ENCODE results near the gene HOXC10.

The HOXC10 gene

DNA sequence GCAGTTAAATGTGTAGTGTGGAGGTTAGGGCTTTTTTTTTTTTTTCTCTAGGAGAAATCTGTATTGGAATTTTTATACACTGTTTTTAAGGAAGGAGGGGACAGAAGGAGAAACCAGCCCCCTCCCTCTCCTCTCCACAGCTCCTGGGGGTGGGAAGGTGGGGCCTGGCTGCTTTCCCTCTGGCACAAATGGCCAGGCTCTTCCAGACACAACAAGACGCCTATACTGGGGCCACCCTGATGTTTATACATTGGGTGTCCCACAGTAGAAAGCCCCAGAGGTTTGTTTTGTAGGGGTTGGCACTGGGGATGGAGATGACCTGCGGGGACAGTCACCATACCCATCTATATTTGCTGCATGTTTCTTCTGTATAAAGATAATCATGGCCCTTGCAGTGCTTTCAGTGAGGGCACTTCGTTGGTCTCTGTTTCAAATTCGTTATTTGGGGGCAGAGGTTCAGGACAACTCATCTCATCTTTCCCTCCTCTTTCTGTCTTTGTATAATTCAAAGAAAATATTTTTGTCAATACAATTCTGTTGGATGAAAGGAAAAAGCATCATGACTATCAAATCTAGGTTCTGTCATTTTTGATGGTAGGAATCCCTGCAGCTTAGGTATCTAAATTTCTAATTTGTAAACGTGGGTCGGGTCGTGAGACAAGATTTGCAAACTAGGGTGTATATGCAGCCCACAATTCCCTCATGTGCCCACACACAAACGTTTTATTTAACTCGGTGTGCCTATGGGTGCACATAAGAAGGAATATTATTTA lies 7.9 kb upstream of the HOXC10 start:
- no peak for DNase-seq (ENCODE audit: low spot score)
- FAIRE-seq: no peak

DNA sequence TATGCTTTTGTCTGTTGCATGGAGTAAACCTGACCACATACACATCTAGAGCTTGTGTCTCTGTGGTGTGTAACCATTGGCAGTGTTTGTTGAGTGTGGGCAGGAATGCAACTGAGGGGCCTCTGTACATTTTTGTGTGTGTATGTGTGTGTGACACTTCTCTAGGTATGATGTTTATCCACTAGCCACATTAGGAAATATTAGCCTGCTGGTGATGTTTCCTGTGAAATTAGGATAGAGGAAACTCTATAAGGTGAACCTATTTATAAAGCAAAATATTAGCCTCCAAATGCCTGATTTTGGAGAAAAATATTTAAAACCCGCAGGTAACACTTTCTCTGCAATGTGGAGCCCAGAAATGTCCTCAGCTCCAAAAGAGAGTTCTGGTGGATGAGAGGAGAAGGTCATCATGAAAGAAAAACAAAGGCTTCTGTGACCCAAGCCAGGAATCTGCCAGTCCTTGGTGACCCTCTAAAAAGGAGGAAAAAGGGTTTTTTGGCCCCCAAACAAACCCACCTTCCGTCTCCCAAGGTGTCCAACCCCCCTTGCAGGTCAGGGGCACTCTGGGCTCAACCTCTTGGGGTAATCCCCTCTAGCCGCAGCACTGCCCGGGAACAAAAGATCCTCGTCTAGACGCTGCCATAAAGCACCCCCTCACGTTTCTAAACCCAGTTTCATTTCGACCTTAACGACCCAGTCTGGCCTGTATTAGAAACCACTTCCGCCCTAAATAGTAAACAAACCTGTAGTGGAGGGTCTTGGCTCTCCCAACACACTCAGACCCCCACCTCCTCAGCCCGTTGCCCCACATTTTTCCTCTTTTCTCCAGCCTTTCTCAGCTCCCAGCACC lies 7.1 kb upstream of the HOXC10 start:
- FAIRE-seq: no peak
- no peak for DNase-seq (ENCODE audit: low spot score)

DNA sequence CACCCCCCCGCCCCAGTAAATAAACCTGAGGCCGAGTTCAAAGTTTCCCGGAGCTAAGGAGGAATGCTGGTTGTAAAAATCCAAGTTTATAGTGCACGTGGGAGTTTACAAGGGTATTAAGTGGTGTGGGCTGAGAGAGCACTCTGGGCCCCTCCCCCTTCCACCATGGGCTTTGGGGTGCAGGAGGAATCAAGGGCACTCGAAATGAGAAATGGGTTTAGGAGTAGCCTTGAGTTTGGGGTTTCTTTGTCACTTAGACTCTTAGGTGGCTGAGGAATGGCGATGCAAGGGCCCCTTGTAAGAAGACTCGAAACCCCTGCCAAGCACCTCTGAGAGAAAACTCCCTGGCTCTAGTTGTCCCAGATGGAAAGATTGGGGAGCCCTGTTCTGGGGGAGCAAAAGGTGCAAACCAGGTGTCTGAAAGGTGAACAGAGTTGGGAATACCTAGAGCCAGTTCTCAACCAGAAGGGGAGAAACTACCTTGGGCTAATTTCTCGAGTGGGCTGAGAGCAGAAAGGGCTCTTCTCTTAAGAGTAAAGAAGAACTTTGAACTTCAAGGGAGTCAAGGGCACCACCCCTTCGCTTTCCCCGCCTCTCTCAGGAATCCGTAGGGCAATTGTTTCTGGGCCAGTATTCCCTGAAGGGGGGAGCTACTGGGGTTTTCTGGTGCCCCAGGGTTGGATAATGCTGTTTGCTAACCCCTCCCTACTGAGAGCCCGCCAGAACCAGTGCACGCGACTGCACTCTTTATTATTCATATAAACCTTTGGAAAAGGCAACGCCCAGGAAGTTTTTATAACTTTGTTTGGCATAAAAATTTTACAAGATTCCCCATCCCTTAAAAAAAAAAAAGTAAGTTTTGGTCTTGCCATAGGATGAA lies 6.2 kb upstream of the HOXC10 start:
- FAIRE-seq (no peak), DNase-seq (ENCODE audit: low spot score) (no peak)

DNA sequence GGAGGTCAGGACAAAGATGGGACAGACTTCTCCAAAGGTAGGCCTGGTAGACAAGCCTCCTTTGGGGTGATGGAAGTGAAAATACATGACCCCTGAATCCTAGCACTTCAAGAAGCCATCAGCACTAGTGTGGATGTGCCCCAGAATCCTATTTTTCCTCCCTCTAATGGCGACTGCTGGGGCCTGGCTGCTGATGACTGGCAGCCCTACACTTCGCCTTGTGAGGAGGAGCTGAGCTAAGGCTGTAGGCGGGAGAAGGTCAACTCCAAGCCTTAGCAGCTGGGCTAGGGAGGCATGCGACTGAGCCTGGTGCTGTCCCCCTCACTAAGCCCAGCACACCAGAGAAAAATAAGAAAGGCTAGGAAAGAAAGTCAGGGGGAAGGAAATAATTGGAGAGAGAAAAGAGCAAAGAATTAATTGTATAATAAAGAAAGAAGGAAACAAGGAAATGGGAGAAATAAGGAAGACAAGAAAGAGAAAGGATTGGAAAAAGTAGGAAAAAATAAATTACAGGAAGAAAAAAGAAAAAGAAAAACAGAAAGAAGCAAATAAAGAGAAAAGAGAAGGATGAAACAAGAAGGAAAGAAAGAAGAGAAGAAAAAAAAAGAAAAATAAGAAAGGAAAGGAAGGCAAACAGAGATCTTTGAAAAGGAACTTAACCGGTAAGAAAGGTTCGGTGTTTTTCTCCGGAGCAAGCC lies 4.7 kb upstream of the HOXC10 start:
- FAIRE-seq (no peak), DNase-seq (ENCODE audit: low spot score) (no peak)

DNA sequence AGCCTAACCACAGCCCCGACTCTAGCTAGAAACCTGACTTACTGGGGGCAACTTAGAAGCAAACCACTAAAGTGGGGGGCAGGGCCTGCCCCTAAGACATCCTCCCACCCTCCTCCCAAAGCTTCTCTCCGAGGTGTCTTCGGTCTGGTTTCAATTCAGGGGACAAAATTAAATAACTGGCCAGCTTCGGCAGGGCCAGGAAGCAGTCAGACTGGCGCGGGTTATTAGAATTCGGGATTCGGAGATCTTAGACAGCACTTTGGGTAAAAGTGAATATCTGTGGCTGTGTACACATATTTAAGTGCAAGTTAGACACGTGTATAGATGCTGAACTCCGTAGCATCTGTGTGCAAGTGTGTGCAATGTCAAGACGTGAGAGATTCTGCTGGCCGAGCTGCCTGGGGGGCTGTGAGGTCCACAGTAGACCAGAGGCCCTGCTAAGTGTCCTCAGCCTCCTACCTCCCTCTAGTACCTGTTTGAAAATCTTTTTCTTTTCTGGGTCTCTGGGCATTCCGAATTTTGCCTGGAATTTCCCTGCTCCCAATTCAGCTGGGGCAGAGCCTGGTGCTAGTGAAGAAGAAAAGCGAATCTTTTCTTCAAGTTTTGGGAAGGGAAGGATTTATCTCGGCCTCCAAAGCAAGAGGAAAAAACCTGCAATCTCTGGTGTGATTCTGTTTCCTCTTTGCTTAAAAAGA lies 4.0 kb upstream of the HOXC10 start:
- DNase-seq (ENCODE audit: low spot score): no peak
- FAIRE-seq: no peak

DNA sequence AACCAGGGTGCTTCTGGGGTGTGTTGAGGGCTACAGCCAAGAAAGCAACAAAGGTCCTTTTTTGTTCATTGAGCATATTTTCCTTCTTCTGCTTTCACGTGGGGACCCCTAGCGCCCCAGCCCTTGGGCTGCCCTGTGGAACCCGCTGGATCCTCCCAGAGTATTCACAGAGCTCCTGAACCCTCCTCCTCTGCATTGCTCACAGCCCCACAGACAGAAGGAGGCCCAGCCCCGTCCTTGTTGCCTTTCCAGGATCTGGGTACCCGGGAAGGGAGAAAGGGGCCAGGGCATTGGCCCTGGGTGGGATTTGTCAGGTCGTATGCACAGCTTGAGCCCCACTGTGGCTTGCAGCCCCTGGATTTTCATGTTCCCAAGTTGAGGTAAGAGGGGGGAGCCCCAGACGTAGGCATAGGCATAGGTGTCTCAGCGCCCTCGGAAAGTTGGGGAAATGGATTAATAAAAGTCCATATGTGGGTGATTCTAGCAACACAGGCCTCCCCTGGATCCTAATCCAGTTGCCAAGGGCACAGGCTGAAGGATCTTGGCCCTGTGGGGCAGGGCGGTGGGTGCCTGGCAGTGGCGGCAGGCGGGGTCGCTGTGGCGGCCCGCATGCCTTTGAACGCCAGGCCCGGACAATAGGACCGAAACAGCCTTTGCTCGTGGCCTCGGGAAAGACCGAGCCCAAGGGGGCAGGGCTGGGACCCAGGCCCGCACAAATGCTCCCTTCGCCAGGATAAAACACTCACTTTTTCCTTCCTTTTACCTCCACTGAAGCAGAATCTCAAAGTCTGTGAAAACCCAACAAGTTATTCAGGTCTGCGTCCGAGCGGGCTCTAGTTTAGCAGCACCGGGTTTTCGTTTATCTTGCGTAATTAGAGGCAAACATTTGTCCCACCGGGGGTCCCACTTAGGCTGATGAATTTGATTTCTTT lies 3.0 kb upstream of the HOXC10 start:
- DNase-seq (ENCODE audit: low spot score) (no peak), FAIRE-seq (no peak)

DNA sequence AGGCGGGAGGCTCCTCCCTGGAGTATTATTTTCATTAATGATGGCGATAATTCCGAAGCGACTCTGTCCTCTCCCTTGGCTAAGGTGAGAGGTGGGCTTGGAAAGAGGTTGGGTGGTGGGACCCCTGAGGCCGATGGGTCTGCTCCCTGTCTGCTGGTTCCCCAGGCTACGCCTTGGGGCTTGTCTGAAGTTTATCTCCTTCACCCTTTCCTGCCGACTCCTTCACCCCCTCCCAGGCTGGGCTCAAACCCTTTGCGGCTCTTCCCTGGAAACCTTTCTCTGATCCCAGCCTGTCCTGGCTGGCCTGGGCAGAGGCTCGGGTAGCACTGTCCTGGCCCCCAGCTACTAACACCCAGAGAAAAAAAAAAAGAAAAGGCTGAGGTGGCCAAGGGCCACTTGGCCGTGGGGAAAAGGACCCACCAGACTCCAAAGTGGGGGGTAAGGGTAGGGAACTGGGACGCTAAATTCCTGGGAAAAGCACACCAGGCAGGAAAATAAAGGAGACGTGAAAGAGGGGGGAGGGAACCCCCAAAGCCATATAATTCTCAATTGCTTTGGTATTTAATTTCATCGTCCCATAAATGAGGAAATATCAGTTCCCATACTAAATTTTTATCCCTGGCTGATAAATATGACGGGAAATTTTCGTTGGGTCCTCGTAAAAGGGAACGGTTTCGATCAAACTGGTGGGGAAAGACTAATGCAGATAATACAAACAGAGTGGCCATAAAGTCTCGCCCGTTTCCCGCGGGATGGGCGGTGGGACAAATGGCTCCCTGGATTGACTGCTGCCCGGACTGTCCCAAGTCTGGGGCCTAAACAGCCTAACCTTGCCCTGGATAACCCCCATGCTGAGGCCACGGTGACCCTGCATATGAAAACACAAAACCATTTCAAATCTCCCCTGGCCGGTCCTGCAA lies 2.0 kb upstream of the HOXC10 start:
- FAIRE-seq (no peak), DNase-seq (ENCODE audit: low spot score) (no peak)

DNA sequence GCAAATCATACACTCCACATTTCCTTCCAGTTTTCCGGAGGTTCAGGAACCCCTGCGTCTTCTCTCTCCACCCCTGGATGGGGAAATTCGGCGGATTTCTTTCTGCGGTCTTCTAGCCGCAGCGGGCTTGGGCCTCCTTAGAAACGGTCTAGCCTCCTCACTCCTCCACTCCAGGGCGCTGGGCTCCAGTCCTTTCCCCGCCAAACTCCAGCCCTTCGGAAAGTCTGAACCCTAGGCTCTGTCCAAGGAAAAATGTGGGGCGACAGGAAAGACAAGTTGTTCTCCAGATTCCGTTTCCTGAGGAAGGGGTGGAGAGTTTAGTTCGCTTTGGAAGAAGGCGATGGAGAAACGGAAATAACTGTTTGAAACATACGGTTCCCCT lies 1.4 kb upstream of the HOXC10 start:
- no peak for DNase-seq (ENCODE audit: low spot score)
- FAIRE-seq: no peak

DNA sequence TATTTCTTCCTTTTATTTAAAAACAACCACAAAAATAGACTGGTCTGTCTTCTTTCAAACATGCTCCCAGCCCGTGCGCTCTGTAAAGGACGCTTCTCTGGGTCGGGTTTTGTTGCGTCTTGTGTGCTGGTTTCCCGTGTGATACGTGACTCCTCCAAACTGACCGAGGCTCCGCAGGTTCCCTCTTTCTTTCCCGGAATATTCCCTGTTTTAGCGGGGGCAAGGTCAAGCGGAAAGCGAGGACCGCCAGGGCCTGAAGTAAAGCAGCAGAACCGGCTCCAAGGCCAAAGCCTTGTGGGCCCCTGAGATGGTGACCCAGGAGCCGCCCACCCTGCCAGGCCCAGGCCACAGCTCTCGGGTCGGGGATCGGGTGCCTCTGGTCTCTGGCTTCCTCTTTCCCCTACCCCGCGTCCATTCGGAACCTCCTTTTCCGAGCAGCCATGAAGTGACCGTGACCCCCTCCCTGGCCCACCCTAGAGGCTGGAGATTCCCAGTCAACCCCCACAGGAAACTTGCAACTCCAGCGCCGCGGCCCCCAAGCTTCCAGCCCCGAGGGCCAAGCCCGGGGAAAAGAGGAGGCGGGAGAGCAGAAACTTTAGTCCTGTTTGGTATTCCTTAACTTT lies 885 bp upstream of the HOXC10 start:
- DNase-seq (ENCODE audit: low spot score) (no peak), FAIRE-seq (no peak)

DNA sequence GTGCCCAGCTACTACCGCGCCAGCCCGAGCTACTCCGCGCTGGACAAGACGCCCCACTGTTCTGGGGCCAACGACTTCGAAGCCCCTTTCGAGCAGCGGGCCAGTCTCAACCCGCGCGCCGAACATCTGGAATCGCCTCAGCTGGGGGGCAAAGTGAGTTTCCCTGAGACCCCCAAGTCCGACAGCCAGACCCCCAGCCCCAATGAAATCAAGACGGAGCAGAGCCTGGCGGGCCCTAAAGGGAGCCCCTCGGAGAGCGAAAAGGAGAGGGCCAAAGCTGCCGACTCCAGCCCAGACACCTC lies 697 bp downstream of the HOXC10 start:
- DNase-seq (ENCODE audit: low spot score): no peak
- FAIRE-seq: no peak

DNA sequence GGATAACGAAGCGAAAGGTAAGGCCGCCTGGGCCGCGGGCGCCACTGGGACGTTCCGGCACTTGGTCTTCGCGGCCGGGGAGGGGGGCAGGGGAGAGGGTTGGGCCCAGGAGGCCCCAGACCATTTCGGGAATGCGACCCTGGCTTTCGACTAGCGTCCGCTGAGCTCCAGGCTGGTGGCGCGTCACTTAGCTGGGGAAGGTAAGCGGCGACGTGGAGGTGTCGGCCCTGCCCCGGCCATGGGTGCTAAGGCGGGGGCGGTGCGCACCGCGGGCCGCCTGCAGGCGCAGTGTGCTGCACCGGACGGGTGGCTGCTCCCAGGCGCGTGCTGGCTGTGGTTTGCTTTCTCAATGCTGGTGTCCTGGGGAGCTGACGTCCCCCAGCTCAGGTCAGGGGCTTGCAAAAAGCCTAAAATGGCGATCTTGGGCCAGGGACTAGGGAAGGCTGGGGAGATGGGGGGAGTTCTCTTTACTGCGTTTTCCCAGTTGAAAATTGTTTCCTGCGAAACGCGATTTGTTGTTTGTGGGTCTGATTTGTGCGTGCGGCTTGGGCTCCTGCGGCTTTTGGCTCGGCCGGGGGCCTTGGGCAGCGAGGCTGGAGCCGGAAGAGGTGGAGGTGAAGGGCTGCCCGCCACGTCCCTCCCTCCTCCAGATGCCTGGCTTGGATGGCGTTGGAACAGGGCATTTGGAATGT lies 1.2 kb downstream of the HOXC10 start:
- FAIRE-seq (no peak), DNase-seq (ENCODE audit: low spot score) (peak; percentile 51)

DNA sequence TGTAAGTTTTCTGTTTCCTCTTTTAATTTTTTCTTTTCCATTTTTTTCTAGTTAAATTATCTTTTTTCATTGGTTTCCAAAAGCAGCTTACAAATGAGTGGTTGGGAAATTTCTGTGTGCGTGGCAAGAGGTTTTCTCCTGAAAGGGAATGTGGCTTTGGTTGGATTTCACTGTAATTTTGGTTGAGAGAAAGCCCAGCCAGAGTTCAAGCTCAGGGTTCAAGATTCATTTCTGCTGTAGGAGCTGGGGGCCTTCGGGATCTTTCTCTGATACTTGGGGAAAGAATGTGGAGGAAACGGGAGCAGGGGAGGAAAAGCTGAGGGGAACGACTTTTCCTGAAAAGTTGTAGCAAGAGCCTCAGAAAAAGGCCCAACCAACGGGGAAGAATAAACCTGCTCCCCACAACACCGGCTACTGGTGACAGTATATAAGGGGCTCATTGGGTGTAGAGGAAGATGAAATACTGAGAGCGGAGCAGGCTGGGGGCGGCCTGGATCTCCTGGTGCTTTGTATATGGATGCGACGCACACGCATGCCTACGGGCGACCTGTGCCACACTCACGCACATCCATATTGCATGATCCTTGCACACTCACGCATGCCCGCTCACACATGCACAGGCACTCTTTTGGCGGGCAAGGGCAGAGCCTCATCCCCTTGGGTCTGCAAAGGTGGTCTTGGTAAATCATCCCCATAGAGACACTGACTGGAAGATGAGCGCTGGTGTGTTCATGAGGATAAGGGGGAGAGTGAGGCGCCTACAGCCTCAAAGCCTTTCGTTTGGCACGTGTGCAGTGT lies 1.9 kb downstream of the HOXC10 start:
- no peak for FAIRE-seq

DNA sequence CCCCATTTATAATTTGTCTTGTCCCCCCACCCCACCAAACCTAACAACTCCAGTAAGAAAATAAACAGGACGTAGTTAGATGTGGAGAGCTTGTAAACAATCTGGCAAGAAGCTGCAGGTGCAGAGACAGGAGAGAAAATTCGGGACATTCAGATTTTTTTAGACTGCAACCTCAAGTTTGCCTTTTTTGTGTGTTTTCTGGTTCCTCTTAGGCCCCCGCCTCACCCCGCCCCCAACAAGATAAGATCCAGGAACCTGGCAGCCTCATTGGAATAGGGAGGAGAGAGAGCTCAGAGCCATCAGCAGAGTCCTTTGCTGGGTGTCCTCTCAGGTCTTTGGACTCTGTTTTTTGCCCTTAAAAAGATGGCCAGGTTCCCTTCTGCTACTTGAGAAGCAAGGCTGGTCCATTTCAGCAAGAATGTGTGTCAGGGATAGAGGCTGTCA lies 2.9 kb downstream of the HOXC10 start:
- DNase-seq (ENCODE audit: low spot score): no peak
- no peak for FAIRE-seq

More for the DNA sequence above, 1.9 kb downstream of the HOXC10 start:
- DNase-seq (ENCODE audit: low spot score): no peak

DNA sequence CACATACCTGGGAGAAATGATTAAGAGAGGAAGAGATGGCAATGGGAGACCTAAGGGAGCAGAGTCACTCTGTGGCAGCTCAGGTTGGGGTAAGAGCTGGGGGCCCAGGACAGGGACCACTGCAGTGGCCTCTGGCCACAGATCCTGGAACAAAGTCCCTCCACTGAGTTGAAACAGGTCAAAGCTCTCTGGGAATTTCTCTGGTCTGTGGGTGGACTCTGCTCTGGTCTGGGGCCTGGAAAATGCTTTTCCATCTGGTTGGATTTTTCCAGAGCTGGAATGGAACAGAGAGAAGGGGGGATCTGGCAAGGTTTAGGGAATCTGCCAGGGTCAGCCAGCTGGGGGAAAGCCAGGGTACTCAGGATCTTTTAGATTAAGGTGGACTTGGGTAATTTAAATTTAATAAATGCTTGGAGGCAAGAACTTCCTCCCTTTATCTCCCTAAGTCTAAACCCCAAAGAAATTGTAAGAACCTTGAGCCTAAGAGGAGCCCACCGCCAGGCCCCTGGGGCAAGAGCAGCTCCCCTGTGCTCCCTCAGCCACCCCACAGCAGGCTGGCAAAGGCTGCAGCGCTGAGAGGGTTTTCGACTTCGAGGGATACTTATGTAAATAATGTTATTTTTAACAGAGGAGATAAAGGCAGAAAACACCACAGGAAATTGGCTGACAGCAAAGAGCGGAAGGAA lies 3.7 kb downstream of the HOXC10 start:
- FAIRE-seq (no peak), DNase-seq (ENCODE audit: low spot score) (no peak)

DNA sequence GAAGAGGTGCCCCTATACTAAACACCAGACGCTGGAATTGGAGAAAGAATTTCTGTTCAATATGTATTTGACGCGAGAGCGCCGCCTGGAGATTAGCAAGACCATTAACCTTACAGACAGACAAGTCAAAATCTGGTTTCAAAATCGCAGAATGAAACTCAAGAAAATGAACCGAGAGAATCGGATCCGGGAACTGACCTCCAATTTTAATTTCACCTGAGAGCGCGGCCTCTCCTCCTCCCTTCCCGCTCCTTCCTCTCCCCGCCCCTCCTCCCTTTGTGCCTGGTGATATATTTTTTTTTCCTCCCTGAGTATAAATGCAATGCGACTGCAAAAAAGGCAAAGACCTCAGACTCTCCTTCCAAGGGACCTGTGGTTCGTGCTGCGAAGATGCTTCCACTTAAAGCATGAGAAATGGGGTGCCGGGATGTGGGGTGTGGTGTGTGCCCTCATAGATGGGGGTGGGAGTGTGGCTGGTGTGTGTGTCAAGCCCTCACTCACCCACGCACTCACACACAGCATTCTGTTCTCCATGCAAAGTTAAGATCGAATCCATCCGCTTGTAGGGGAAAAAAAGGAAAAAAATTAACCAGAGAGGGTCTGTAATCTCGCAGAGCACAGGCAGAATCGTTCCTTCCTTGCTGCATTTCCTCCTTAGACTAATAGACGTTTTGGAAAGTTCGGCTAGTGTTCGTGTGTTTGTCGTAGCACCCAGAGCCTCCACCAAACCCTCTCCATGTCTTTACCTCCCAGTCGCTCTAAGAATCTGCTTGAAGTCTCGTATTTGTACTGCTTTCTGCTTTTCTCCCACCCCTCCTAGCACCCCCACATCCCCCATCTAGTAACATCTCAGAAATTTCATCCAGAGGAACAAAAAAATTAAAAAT lies 4.5 kb downstream of the HOXC10 start:
- DNase-seq (ENCODE audit: low spot score): no peak

More for the DNA sequence above, 4.5 kb downstream of the HOXC10 start:
- no peak for FAIRE-seq

Measured in RCC 7860 (cell line).